H1 (cell line): ENCODE data around the gene ITPR1. TPM values are rescaled to one million over a fixed set of nuclear protein-coding genes. Genes with fewer than 3 reads are reported as not detected.

Experiments
- CTCF ChIA-PET: fragments of 300-600 bp; sonication (Branson Sonifier 250); formaldehyde crosslinking; loops from one replicate; lab custom pipeline; 2021; ENCODE audit not compliant: partially characterized antibody; lab: Charles Lee
- POLR2A ChIA-PET: fragments of 300-600 bp; sonication (Branson Sonifier 250); formaldehyde crosslinking; loops from one replicate; lab custom pipeline; 2021; ENCODE audit warnings: inconsistent platforms; ENCODE audit not compliant: partially characterized antibody; lab: Charles Lee
- DNase-seq, 2 experiments: peaks; one replicate each; pipeline versions ENCODE4 v3.0.0 to v3.0.0-alpha.2; 2010 to 2022; ENCODE audit warnings: low spot score in 2 of 2, low read depth in 1 of 2, mixed read lengths in 1 of 2
- FAIRE-seq: peaks from 2 replicates; lab custom pipeline; 2011; peaks lifted over from hg19 to GRCh38; lab: Jason Lieb, UNC
- H2AFZ ChIP-seq: 2 replicates; pipeline ENCODE4 v1.8.1; 2012; ENCODE audit warnings: low read length, inconsistent platforms
- H2AK5ac ChIP-seq: 2 replicates; pipeline ENCODE4 v1.6.1; 2013; ENCODE audit warnings: low read depth, low read length
- H2BK120ac ChIP-seq: replicated peaks from 2 replicates; pipeline ENCODE3; 2013; ENCODE audit warnings: low read depth, low read length, inconsistent platforms
- H2BK12ac ChIP-seq: 2 replicates; pipeline ENCODE4 v1.6.1; 2013; ENCODE audit warnings: low read depth, low read length
- H2BK15ac ChIP-seq: 2 replicates; pipeline ENCODE4 v1.6.1; 2013; ENCODE audit warnings: low read length
- H2BK20ac ChIP-seq: 2 replicates; pipeline ENCODE4 v1.6.1; 2013; ENCODE audit warnings: low read length
- H2BK5ac ChIP-seq: 2 replicates; pipeline ENCODE4 v1.6.1; 2013; ENCODE audit warnings: low read depth, low read length
- H3K14ac ChIP-seq: 2 replicates; pipeline ENCODE4 v1.6.1; 2013; ENCODE audit warnings: inconsistent platforms; ENCODE audit not compliant: insufficient read length
- H3K18ac ChIP-seq: 2 replicates; pipeline ENCODE4 v1.6.1; 2013; ENCODE audit warnings: low read length; ENCODE audit errors: extremely low read depth
- H3K23ac ChIP-seq: 2 replicates; pipeline ENCODE4 v1.6.1; 2013; ENCODE audit warnings: inconsistent platforms; ENCODE audit not compliant: insufficient read length
- H3K23me2 ChIP-seq: 2 replicates; pipeline ENCODE4 v1.6.1; 2013; ENCODE audit warnings: low read depth, low read length
- H3K27ac ChIP-seq: 2 replicates; pipeline ENCODE4 v1.6.1; 2011; ENCODE audit warnings: low read depth, low read length, inconsistent platforms
- H3K27me3 ChIP-seq, 4 experiments: replicated peaks in 1 of 4; 1 replicate in 1 of 4; 2 replicates in 3 of 4; pipeline versions ENCODE4 v1.6.1 to v1.8.1; 2011 to 2013; ENCODE audit warnings: low read length in 3 of 4, mild to moderate bottlenecking in 3 of 4, inconsistent platforms in 2 of 4, mixed read lengths in 2 of 4, moderate library complexity in 1 of 4; ENCODE audit not compliant: control insufficient read depth in 3 of 4, insufficient read depth in 3 of 4; ENCODE audit errors: extremely low read depth in 1 of 4
- H3K36me3 ChIP-seq, 4 experiments: 2 replicates each; pipeline versions ENCODE4 v1.6.1 to v1.8.1; 2011 to 2013; ENCODE audit warnings: mild to moderate bottlenecking in 4 of 4, low read length in 3 of 4, moderate library complexity in 2 of 4, control low read depth in 1 of 4, inconsistent platforms in 1 of 4; ENCODE audit not compliant: insufficient read depth in 4 of 4, control insufficient read depth in 2 of 4
- H3K4ac ChIP-seq: replicated peaks from 2 replicates; pipeline ENCODE3; 2013; ENCODE audit warnings: low read length, low read depth, mixed read lengths, inconsistent platforms; ENCODE audit not compliant: insufficient read length
- H3K4me1 ChIP-seq, 4 experiments: replicated peaks in 1 of 4; 1 replicate in 1 of 4; 2 replicates in 3 of 4; pipeline versions ENCODE4 v1.6.1 to v1.8.1; 2011 to 2013; ENCODE audit warnings: low read length in 3 of 4, inconsistent platforms in 2 of 4, mixed read lengths in 1 of 4; ENCODE audit not compliant: insufficient read depth in 4 of 4, control insufficient read depth in 3 of 4
- H3K4me2 ChIP-seq, 2 experiments: 2 replicates each; pipeline versions ENCODE4 v1.6.1 to v1.8.1; 2011 to 2013; ENCODE audit warnings: low read depth in 2 of 2, low read length in 2 of 2, control low read depth in 1 of 2, inconsistent platforms in 1 of 2, mild to moderate bottlenecking in 1 of 2; ENCODE audit not compliant: insufficient read depth in 1 of 2
- H3K4me3 ChIP-seq, 4 experiments: fragments of 200-600, 300-600 bp in 1 of 4; sonication (generic), shearing (Covaris generic), sonication (Bioruptor Twin) in 1 of 4; 2 replicates each; pipeline versions ENCODE4 v1.5.1 to v1.8.1; 2011 to 2016; ENCODE audit warnings: low read length in 4 of 4, low read depth in 3 of 4, control low read depth in 2 of 4, inconsistent platforms in 2 of 4, mild to moderate bottlenecking in 2 of 4, mixed read lengths in 1 of 4, moderate library complexity in 1 of 4; ENCODE audit not compliant: insufficient read depth in 2 of 4; ENCODE audit errors: extremely low read depth in 1 of 4
- H3K56ac ChIP-seq: replicated peaks from 2 replicates; pipeline ENCODE3; 2013; ENCODE audit warnings: low read depth, mild to moderate bottlenecking, mixed read lengths, low read length, inconsistent platforms; ENCODE audit not compliant: insufficient read length
- H3K79me1 ChIP-seq: 2 replicates; pipeline ENCODE4 v1.6.1; 2013; ENCODE audit warnings: low read depth, low read length, control low read depth
- H3K79me2 ChIP-seq, 2 experiments: 2 replicates each; pipeline versions ENCODE4 v1.6.1 to v1.8.1; 2012 to 2013; ENCODE audit warnings: low read length in 2 of 2, mild to moderate bottlenecking in 2 of 2, inconsistent platforms in 1 of 2; ENCODE audit not compliant: insufficient read depth in 2 of 2, control insufficient read depth in 1 of 2
- H3K9ac ChIP-seq, 4 experiments: replicated peaks in 1 of 4; 1 replicate in 1 of 4; 2 replicates in 3 of 4; pipeline versions ENCODE4 v1.6.1 to v1.8.1; 2011 to 2013; ENCODE audit warnings: low read depth in 3 of 4, low read length in 3 of 4, control low read depth in 2 of 4, mild to moderate bottlenecking in 2 of 4, moderate library complexity in 2 of 4, inconsistent platforms in 1 of 4; ENCODE audit errors: extremely low read depth in 1 of 4
- H3K9me3 ChIP-seq, 2 experiments: 2 replicates each; pipeline versions ENCODE4 v1.6.1 to v1.8.1; 2012 to 2013; ENCODE audit warnings: mild to moderate bottlenecking in 2 of 2, moderate library complexity in 2 of 2, control low read depth in 1 of 2, inconsistent platforms in 1 of 2, low read depth in 1 of 2, low read length in 1 of 2, mixed read lengths in 1 of 2; ENCODE audit not compliant: insufficient read depth in 2 of 2
- H4K20me1 ChIP-seq, 2 experiments: replicated peaks in 1 of 2; 2 replicates each; pipeline versions ENCODE3 to v1.8.1; 2011 to 2013; ENCODE audit warnings: inconsistent platforms in 2 of 2, low read length in 2 of 2, mild to moderate bottlenecking in 1 of 2; ENCODE audit not compliant: insufficient read depth in 2 of 2, control insufficient read depth in 1 of 2
- H4K5ac ChIP-seq: 2 replicates; pipeline ENCODE4 v1.6.1; 2013; ENCODE audit warnings: low read length, low read depth, mixed read lengths, inconsistent platforms; ENCODE audit not compliant: insufficient read length
- H4K8ac ChIP-seq: 2 replicates; pipeline ENCODE4 v1.8.0; 2013; ENCODE audit warnings: mild to moderate bottlenecking, moderate library complexity, low read length, inconsistent platforms; ENCODE audit not compliant: insufficient read depth; ENCODE audit errors: extremely low read depth
- H4K91ac ChIP-seq: replicated peaks from 2 replicates; pipeline ENCODE3; 2013; ENCODE audit warnings: low read length, mixed read lengths, inconsistent platforms; ENCODE audit not compliant: insufficient read length
- BCL11A ChIP-seq, 2 experiments: IDR thresholded peaks; one replicate each; pipeline ENCODE4 v1.6.1; 2011; ENCODE audit warnings: low read depth in 2 of 2, low read length in 2 of 2, mild to moderate bottlenecking in 2 of 2
- BRCA1 ChIP-seq: IDR thresholded peaks from 2 replicates; pipeline ENCODE4 v1.6.1; 2012; ENCODE audit warnings: low read depth, low read length, improper control_type of control experiment
- CEBPB ChIP-seq: IDR thresholded peaks from 2 replicates; pipeline ENCODE4 v1.6.1; 2012; ENCODE audit warnings: low read depth, low read length
- CHD1 ChIP-seq: IDR thresholded peaks from 2 replicates; pipeline ENCODE4 v1.6.1; 2012; ENCODE audit warnings: low read depth, low read length, improper control_type of control experiment
- CREB1 ChIP-seq: IDR thresholded peaks from 2 replicates; pipeline ENCODE4 v1.6.1; 2012; ENCODE audit warnings: inconsistent platforms
- JUND ChIP-seq: IDR thresholded peaks from 2 replicates; pipeline ENCODE4 v1.6.1; 2011; ENCODE audit warnings: mild to moderate bottlenecking, improper control_type of control experiment, low read length
- WGBS, 2 experiments: shearing (Covaris generic) in 1 of 2; methylation state at CpG; one replicate each; pipeline versions ENCODE4 v1.1.6 to v1.1.7; 2013 to 2015; ENCODE audit warnings: low lambda C conversion rate in 2 of 2, mixed read lengths in 2 of 2, inconsistent platforms in 1 of 2, low coverage in 1 of 2, missing lambda C conversion rate in 1 of 2; ENCODE audit not compliant: insufficient replicate concordance in 2 of 2, insufficient coverage in 1 of 2, insufficient read length in 1 of 2; ENCODE audit errors: extremely low coverage in 1 of 2, missing lambda C conversion rate in 1 of 2; 5-methylcytosine and 5-hydroxymethylcytosine counted together
- polyA plus RNA-seq, 7 experiments: library from polyadenylated mRNA; depleted of rRNA in 3 of 7; stranded (reverse) in 5 of 7; unstranded in 2 of 7; fragments of >200 nt in 5 of 7; fragments of 200-250 nt in 2 of 7; gene quantifications; 1 replicate in 5 of 7; 2 replicates in 1 of 7; 4 replicates in 1 of 7; pipeline versions ENCODE4 v1.2.1 to v1.2.3, GENCODE V29; 2011 to 2013; ENCODE audit warnings: missing spikeins in 2 of 7, mixed read lengths in 2 of 7
- total RNA-seq: library from RNA; stranded (reverse); fragmentation: NEBNext Ultra II Directional; extraction: Animal tissue kit (Norgen Biotek cat#: 25700); gene quantifications from 2 replicates; pipeline ENCODE4 v1.2.1, GENCODE V29; 2021
- TF ChIP-seq, protein P1 (sequence below): IDR thresholded peaks from 2 replicates; pipeline ENCODE4 v1.6.1; 2012; ENCODE audit warnings: inconsistent platforms

ITPR1 gene
- total and polyA plus RNA-seq, 2 of the 8 experiments (the other 6 are each of a cell fraction or from before 2014, with no cell fraction given), result 2.5 to 16.3 TPM

DNA sequence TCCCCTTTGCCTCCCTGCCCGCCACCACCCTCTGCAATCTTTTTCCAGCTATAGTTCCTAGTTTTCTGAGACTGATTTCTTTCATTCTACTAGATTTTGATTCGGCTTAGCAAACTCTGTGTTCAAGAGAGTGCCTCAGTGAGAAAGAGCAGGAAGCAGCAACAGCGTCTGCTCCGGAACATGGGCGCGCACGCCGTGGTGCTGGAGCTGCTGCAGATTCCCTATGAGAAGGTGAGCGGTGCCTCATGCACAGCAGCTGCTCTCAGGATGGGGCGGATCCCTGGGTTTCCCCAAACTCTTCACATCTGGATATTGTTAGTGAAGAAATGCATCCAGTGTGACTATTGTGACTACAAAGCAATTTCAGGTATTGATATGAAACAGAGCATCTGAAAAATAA, 191.8 kb downstream of the ITPR1 start:
- H4K5ac ChIP-seq, result no peak overlapping the region
- no peak overlapping the region for H2AFZ ChIP-seq
- no peak overlapping the region for H3K4ac ChIP-seq
- H3K27me3 ChIP-seq, result no peaks in the 10 kb centered on the region; a peak in 1 of 7 replicates
- no peaks in the 10 kb centered on the region for H3K9me3 ChIP-seq
- TF ChIP-seq BCL11A (IDR thresholded peaks at IDR 0.05; ENCODE audit: low read depth in 2 of 2, low read length in 2 of 2) (no peak), CHD1 (no peak), CREB1 (no peak), CEBPB (no peak), BRCA1 (no peak), JUND (no peak)
- TF ChIP-seq, protein P1, sequence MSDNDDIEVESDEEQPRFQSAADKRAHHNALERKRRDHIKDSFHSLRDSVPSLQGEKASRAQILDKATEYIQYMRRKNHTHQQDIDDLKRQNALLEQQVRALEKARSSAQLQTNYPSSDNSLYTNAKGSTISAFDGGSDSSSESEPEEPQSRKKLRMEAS, result no peak
- H2BK120ac ChIP-seq, result no peak overlapping the region
- H3K9ac ChIP-seq, result no peak overlapping the region
- H3K18ac ChIP-seq, result no peak overlapping the region
- H3K79me2 ChIP-seq, result no peaks in the 10 kb centered on the region
- H3K23me2 ChIP-seq, result no peaks in the 10 kb centered on the region; the same call in 1 of the 2 replicates
- no peak for FAIRE-seq
- no peak overlapping the region for H4K8ac ChIP-seq
- 96% methylated on average over 10 of the region's 10 CpGs; no CpG with 5 or more reads in 1 of the 2 experiments for WGBS, 2 experiments
- no peaks in the 10 kb centered on the region; a peak in 1 of 8 replicates for H3K36me3 ChIP-seq
- no peak overlapping the region for H4K91ac ChIP-seq
- no peak overlapping the region for H3K27ac ChIP-seq
- no peak overlapping the region for H3K23ac ChIP-seq
- H2BK12ac ChIP-seq, result no peak overlapping the region
- H3K4me1 ChIP-seq, result peaks cover 0 to 5% (median 0%) of the 10 kb centered on the region in 4 experiments; a peak in 3 of 7 replicates
- H2AK5ac ChIP-seq, result no peak overlapping the region
- CTCF ChIA-PET, result interaction anchor here (0.6 to 6.0 kb wide), 11 partner anchors 8 to 367 kb away, joined by 3 to 44 read pairs (median 3); no protein-coding TSS in a partner anchor
- no peaks in the 10 kb centered on the region for H3K79me1 ChIP-seq
- no peak overlapping the region for H3K14ac ChIP-seq
- DNase-seq, result no peak
- POLR2A ChIA-PET, result no interaction called here
- H2BK5ac ChIP-seq, result no peak overlapping the region
- H3K4me3 ChIP-seq, result no peak overlapping the region
- H3K56ac ChIP-seq, result no peak overlapping the region
- H2BK20ac ChIP-seq, result no peak overlapping the region
- no peak overlapping the region for H2BK15ac ChIP-seq
- no peaks in the 10 kb centered on the region for H4K20me1 ChIP-seq
- no peak overlapping the region for H3K4me2 ChIP-seq
